Measurements from ENCODE around the gene EXD1. TPM values are rescaled to one million over a fixed set of nuclear protein-coding genes. Genes with fewer than 3 reads are reported as not detected.

Gene EXD1
- polyA plus RNA-seq, 1 donor (not counting 4 experiments of a cell fraction or from before 2014, with no cell fraction given), result 0.16 TPM

DNA sequence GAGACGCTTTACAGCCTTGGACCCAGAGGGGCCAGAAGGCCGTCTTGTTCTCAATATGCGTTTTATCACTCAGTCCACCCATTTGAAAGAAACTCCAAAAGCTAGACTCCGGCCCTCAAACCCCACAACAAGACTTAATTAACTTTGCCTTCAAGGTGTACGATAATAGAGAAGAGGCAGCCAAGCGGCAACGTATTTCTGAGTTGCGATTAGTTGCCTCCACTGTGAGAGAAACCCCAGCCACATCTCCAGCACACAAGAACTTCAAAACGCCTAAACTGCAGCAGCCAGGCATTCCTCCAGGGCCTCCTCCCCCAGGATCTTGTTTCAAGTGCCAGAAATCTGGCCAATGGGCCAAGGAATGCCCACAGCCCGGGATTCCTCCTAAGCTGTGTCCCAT is 97.1 kb downstream of the EXD1 start:
- no peaks in the 10 kb centered on the region for H3K36me3 ChIP-seq (ENCODE audit: control insufficient read depth in 2 of 2, extremely low read depth in 1 of 2, insufficient read depth in 2 of 2, low read length in 2 of 2)
- no peaks in the 10 kb centered on the region for H3K9me3 ChIP-seq (ENCODE audit: control insufficient read depth, low read depth, low read length)
- no peak overlapping the region for H3K9ac ChIP-seq (ENCODE audit: control insufficient read depth, extremely low read depth, insufficient read depth, low read length)
- no peak for TF ChIP-seq EZH2 (IDR thresholded peaks at IDR 0.05; ENCODE audit: low read length)
- TF ChIP-seq, protein P1, sequence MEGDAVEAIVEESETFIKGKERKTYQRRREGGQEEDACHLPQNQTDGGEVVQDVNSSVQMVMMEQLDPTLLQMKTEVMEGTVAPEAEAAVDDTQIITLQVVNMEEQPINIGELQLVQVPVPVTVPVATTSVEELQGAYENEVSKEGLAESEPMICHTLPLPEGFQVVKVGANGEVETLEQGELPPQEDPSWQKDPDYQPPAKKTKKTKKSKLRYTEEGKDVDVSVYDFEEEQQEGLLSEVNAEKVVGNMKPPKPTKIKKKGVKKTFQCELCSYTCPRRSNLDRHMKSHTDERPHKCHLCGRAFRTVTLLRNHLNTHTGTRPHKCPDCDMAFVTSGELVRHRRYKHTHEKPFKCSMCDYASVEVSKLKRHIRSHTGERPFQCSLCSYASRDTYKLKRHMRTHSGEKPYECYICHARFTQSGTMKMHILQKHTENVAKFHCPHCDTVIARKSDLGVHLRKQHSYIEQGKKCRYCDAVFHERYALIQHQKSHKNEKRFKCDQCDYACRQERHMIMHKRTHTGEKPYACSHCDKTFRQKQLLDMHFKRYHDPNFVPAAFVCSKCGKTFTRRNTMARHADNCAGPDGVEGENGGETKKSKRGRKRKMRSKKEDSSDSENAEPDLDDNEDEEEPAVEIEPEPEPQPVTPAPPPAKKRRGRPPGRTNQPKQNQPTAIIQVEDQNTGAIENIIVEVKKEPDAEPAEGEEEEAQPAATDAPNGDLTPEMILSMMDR (optimal IDR thresholded peaks at IDR 0.05 in 1 of 3, IDR thresholded peaks at IDR 0.05 in 1 of 3, conservative IDR thresholded peaks at IDR 0.05 in 1 of 3; ENCODE audit: extremely low read depth in 1 of 3, insufficient read depth in 2 of 3, low read length in 3 of 3), result no peak
- no peaks in the 10 kb centered on the region for H4K20me1 ChIP-seq (ENCODE audit: control insufficient read depth, extremely low read depth, insufficient read depth, low read length)
- H2AFZ ChIP-seq (ENCODE audit: control insufficient read depth, low read length), result no peak overlapping the region
- no peaks in the 10 kb centered on the region for H3K9me1 ChIP-seq (ENCODE audit: control insufficient read depth, extremely low read depth, insufficient read depth, low read length)
- no peaks in the 10 kb centered on the region for H3K27me3 ChIP-seq (ENCODE audit: control insufficient read depth, extremely low read depth, insufficient read depth, low read length)
- dilution Hi-C loops (cut with MboI; ENCODE audit: extremely low pct_ligation_motif_present, low sequenced_read_pairs), result no loop called here
- H3K4me3 ChIP-seq (ENCODE audit: control insufficient read depth in 2 of 3, extremely low read depth in 1 of 3, insufficient read depth in 2 of 3, low read depth in 1 of 3, low read length in 3 of 3), result no peak overlapping the region
- H3K4me2 ChIP-seq (ENCODE audit: control insufficient read depth, extremely low read depth, insufficient read depth, low read depth, low read length), result no peak overlapping the region
- FAIRE-seq (no peak), DNase-seq (ENCODE audit: low read depth, low spot score) (no peak)
- no peak overlapping the region for H3K27ac ChIP-seq (ENCODE audit: control insufficient read depth, insufficient read depth, low read length)
- no peaks in the 10 kb centered on the region for H3K4me1 ChIP-seq (ENCODE audit: control insufficient read depth, extremely low read depth, insufficient read depth, low read length)
- no peaks in the 10 kb centered on the region for H3K79me2 ChIP-seq (ENCODE audit: control insufficient read depth, insufficient read depth, low read length)

Other genes starting within 250 kb of the EXD1 start
- 6.7 to 10.3 TPM (median 8.0 TPM) in 3 replicates for gene INO80, start 114.5 kb downstream of the EXD1 start, polyA plus RNA-seq
- 62.7 to 108 TPM (median 98.5 TPM) in 3 replicates for gene CHP1, start 511 bp upstream of the EXD1 start, polyA plus RNA-seq
- 1.9 to 9.8 TPM (median 6.7 TPM) in 3 replicates for gene OIP5, start 101.8 kb upstream of the EXD1 start, polyA plus RNA-seq
- gene NUSAP1, start 102.1 kb upstream of the EXD1 start, polyA plus RNA-seq, result 8.4 to 39.5 TPM (median 38.4 TPM) in 3 replicates
- gene NDUFAF1, start 171.7 kb upstream of the EXD1 start, polyA plus RNA-seq, result 27.4 to 36.7 TPM (median 30.3 TPM) in 3 replicates
- 24.2 to 30.5 TPM (median 28.5 TPM) in 3 replicates for gene RTF1, start 186.3 kb upstream of the EXD1 start, polyA plus RNA-seq

Measured in keratinocyte (primary cell).